ENCODE measurements around the gene TIAM1.

GRCh38 chr21:31317688-31318087, 26.4 kb downstream of the TIAM1 start:
- TF ChIP-seq CTCF (conservative IDR thresholded peaks at IDR 0.05 in 1 of 2, IDR thresholded peaks at IDR 0.05 in 1 of 2; ENCODE audit: extremely low read depth in 1 of 2, insufficient read depth in 1 of 2, low read depth in 1 of 2, low read length in 2 of 2) = no peak
- no peak for TF ChIP-seq EZH2 (IDR thresholded peaks at IDR 0.05; ENCODE audit: borderline replicate concordance, low read length)

Data from mammary epithelial cell (primary cell).